Ureter (tissue), 1 donor: ENCODE results near the gene MUC6. TPM values are rescaled to one million over a fixed set of nuclear protein-coding genes. Genes with fewer than 3 reads are reported as not detected.
"Not testable (repeated sequence)": the region's sequence is repeated elsewhere in the genome, so short reads cannot be mapped to it uniquely, and the experiment has no call there.

Experiments
- DNase-seq: peaks from one replicate; pipeline ENCODE4 v3.0.0-alpha.2; 2020; ENCODE audit warnings: low spot score
- total RNA-seq: library from RNA; stranded (reverse); gene quantifications from one replicate; pipeline ENCODE4 v1.2.4, GENCODE V29; 2023
- donor health status: DM: yes; HTN: yes; CAD: no.

Gene MUC6
- total RNA-seq, 1 donor from 2014 or later = not detected

DNA sequence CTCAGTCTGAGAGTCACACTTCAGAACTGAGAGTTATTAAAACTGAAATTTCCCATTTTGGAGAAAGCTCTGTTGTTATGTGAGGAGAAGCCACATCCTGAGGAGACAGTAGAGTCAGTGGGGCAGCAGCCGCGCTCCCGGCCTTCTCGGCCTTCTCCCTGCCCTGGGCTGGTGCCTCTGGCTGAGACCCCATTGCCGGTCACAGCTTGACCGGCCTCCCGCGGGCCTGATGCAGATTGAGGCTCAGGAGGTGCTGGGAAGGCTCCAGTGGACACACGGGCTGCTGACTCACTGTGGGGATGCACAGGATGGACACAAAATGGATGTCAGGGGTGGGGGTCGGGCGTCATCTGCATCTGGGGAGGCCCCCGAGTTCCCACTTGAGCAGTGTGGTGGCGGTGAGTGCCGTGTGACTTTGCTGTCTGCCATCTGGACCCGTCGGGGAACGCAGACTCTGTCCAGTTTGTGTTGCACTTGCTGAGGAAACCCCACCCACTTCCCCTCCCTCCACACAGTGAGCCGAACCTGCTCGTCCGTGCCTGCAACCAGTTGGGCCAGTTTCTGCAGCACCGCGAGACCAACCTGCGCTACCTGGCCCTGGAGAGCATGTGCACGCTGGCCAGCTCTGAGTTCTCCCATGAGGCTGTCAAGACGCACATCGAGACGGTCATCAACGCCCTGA, 50.1 kb downstream of the MUC6 start:
- peak; percentile 87 for DNase-seq

DNA sequence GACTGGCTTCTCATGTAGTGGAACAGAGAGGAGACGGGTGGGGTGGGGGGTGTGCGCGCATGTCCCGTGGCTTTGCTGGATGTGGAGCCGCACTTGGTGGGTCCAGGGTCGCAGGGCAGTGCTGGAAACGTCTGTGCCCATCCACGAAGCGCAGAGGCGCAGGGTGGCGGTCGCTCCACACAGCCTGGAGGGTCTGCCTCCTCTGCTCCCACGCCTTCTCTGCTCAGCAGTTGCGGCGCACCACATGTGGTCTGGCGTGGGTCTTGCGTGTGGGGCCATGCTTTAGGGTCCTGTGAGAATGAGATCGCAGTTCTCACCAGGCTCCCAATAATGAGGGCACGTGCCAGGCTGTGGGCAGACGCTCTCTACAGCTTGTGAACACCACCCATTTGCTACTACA, 50.7 kb downstream of the MUC6 start:
- DNase-seq = no peak

DNA sequence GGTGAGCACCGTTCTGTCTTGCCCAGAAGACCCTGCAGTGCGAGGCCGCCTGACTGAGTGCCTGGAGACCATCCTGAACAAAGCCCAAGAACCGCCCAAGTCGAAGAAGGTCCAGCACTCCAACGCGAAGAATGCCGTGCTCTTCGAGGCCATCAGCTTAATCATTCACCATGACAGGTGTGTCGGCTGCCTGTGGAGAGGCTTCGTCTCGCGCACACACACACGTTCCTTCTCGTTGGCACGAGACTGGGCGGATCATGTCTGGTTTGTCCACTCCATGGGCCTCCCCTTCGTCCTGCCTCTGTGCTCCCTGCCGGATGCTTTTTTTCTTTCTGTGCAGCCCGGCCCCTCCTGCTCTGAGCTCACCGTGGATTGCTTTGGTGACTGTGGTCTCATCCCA, 51.1 kb downstream of the MUC6 start:
- DNase-seq = no peak

DNA sequence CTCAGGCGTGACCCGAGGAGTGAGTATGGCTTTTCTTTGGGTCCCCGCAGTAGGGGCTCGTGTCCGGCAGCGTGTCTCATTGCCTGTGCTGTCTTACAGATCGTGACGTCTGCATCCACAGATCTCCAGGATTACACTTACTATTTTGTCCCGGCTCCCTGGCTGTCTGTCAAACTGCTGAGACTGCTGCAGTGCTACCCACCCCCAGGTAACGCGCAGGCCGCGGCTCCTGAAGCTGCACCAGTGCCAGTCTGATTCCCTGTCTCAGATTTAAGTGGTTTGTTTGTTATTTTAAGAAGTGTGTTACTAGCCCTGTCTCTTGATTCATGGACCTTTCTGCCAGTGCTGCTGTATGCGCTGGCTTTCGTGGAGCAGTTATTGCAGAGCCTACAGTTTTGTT, 52.0 kb downstream of the MUC6 start:
- DNase-seq = no peak

DNA sequence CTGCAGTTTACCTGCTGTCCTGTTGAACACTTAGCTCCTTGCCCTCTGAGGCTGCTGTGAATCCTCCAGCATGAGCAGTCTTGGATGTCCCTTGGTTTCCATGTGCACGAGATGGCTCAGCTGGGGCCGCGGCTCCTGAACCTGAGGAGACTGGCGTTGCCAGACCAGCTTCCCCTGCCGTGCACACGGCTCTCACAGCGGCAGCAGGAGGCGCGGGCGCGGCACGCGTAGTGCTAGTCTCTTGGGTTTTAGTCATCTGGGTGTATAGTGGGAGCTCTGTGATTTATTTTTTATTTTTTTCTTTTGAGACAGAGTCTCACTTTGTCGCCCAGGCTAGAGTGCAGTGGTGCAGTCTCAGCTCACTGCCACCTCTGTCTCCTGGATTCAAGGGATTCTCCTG, 54.8 kb downstream of the MUC6 start:
- DNase-seq = no peak

DNA sequence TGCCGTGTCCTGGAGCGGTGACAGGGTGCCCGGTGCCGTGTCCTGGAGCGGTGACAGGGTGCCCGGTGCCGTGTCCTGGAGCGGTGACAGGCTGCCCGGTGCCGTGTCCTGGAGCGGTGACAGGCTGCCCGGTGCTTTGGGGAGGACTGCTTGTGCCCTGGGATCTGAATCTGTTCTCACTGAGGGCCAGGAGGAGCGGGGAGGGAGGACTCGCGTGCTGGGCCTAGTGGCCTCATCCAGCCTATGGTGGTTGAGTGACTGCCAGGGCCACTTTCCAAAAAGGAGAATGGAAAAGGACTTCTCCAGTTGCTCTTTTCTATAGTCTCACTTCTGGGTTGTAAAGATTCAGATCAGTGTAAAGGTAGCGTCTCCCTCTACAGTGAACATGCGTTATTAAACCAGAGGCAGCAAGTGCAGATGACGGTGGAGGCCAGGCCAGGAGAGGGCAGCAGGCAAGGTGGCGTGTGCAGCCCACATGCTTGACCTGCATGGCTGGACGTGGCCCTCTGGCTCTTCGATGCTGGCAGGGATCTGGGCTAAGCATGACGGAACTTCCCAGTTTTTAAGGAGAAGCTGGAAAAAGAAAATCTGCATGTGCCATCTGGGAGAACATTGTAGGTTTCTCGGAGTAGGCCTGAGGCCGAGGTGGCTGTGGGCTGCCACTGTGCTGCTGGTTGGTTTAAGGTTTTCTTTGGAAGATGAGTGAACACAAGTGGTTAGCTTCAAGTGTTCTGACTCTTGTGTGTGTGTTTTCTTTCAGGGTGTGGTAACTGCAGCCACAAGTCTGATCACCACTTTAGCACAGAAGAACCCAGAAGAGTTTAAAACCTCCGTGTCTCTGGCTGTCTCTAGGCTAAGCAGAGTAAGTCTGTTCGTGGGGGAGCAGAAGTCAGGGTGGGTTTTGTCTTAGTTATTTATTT, 55.8 kb downstream of the MUC6 start:
- no peak for DNase-seq

DNA sequence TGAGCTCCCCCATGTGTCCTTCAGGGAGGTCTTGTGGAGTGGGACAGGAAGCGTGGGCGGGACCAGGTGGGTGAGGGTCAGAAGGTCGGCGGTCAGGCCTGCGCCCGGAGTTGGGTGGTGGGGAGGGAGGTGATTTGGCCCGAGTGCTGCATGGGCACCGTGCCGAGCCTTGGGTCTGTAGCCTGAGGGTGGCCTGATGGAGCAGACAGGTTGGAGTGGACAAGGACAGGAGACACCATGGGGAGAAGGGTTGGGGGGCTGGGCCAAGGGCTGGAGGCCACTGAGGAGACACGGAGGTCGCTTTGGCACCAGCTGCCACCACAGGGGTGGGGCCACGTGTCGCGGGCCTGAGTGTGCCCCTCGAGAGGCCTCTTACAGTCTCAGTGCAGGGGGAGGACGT, 57.7 kb downstream of the MUC6 start:
- no peak for DNase-seq

DNA sequence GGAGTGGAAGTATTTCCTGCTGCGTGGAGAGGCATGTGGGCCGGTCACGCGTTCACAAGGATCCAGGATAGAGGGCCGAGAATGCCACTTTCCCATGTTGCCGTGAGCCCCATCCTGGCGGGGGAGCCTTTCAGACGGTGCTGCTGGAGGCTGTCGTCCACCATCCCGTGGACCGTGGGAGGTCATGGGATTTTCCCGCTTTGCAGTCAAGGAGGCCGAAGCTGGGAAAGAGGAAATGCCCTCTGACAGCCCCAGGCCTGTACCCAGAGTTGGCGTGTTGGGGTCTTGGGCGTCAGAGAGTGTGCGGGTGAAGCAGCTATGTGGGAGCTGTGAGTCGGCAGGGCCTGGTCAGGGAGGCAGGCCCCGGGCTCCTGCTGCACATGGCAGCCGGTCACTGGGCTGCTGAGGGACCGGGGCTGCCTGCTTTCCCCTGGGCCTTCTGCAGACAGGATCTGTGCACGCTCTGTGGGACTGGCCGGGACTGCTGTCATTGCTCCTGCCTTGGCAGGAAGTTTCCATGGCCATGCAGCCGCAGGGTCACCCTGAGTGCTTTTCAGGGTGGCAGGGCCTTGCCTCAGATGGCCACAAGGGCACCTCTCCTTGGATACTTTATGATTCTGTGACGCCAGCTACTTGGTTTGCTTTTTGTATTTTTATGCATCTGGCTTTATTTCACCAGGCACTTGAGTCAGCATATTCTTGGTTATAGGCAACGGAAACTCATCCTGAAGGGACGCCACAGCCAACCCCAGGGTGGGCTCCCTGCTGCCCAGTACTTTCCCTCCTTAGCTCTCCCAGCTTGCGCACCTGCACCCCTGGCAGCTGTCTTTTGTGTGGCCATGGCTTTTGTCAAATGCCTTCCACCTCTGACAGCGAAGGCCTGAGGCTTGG, 58.4 kb downstream of the MUC6 start:
- no peak for DNase-seq

DNA sequence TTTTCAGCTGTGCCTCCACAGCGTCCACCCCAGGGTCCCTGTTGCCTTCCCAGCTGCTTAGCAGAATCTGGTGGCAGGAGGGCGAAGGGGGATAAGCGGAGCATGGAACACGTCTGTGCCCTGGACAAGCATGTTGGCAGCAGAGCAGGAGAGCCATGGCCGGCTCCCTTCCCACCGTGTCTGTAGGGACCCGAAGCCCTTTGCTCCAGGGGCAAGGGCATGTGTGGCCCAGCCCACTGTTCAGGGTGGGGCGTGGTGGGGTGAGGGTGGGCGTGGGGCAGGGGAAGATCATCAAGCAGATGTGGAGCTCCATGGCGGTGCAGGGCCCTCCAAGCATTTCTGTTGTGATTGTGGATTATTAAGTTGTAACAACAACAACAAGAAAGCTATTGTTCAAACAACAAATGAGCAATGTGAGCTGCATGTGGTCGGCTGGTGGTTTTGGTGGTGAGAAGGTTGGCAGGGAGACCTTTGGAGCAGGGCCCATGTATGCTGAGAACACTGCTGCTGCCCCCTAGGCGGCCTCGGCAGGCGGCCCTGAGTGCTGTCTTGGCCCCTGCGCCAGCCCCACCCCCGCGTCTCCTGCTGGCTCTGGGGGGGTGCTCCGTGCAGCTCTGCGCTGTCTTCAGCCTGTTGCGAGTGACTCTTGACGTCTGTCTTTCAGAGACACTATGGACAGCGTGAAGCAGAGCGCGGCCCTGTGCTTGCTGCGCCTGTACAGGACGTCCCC, 59.9 kb downstream of the MUC6 start:
- no peak for DNase-seq

DNA sequence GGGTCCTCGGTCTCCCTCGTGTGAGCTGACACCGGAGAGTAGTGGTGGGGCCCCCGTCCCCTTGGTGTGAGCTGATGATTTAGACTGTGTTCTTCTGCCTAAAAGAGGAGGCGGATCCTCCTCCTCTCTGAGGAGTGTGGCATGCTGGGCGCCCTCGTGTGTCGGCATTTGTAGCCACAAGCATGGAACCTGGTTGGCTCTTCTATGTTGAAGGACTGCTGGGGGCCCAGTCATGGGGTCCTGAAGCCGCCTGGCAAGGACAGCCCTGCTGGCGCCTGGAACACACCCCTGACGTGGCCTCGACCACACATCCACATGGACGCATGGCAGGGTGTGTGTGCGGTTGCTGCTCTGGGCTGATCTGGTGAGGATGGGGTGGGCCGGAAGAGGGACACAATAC, 60.7 kb downstream of the MUC6 start:
- DNase-seq = no peak

DNA sequence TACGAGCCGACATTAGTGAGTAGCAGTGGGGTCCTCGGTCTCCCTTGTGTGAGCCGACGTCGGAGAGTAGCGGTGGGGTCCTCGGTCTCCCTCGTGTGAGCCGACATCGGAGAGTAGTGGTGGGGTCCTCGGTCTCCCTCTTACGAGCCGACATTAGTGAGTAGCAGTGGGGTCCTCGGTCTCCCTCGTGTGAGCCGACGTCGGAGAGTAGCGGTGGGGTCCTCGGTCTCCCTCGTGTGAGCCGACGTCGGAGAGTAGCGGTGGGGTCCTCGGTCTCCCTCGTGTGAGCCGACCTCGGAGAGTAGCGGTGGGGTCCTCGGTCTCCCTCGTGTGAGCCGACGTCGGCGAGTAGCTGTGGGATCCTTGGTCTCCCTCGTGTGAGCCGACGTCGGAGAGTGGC, 61.1 kb downstream of the MUC6 start:
- DNase-seq = not testable (repeated sequence)

DNA sequence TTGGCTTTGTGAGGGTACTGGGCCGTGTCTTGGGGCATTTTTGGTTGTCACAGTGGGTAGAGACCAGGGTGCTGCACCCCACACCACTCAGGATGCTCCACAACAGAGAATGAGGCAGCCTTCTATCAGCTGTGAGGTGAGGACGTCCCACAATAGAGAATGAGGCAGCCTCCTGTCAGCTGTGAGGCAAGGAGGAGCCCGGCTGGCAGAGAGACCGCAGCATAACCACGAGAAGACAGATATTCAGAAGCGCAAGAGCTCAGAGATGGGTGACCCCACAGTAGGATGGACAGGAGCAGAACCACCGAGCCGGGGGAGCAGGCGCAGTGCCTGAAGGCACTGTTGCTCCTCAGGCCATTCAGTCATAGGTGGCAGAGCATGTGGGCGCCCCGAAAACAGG, 63.3 kb downstream of the MUC6 start:
- DNase-seq = no peak

DNA sequence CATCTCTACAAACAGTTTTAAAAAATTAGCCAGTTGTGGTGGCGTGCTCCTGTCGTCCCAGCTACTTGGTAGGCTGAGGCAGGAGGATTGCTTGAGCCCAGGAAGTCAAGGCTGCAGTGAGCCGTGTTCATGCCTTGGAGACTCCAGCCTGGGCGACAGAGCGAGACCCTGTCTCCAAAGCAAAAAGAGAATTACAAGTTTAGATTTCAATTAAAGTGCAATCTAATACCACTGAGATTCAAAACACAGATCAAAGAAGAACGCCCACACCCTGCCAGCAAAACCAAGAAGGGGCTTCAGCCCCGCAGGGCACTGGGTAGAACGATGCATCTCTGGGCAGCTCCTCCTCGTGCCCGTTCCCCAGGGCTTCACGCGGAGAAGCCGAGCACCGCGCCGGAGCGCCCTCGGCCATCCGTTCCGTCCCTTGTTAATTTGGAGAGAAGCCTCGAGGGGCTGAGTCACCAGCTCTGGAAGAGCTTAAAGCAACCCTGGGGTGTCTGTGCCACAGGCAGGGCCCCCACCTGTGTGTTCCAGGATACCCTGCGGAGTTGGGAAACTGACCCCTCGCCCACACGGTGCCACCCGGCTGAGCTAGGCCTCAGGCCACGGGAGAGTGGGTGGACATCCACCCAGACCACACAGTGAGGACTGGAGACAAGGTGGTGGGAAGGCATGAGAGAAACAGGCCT, 63.9 kb downstream of the MUC6 start:
- DNase-seq = no peak

DNA sequence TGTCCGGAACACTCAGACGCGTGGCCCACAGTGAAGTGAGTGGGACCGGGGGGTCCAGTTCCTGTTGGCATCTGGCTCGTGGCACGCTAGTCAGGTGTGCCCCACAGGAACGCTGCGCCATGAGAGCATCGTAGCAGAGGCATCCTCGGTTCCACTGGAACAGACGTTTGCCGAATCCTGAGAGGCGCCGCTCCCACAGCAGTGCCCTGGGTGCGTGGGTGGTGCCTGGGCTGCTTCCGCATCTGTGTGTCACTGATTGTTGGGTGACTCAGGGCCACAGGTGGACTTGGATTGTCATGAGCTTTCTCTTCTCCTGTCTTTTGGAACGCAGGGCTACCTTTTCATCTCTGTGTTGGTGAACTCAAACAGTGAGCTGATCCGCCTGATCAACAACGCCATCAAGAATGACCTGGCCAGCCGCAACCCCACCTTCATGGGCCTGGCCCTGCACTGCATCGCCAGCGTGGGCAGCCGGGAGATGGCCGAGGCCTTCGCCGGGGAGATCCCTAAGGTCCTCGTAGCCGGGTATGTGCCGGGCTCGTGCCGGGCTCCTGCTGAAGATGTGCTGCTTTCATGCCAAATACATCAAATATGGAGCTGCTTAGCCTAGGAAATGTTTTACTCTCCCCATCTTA, 64.7 kb downstream of the MUC6 start:
- DNase-seq = no peak

DNA sequence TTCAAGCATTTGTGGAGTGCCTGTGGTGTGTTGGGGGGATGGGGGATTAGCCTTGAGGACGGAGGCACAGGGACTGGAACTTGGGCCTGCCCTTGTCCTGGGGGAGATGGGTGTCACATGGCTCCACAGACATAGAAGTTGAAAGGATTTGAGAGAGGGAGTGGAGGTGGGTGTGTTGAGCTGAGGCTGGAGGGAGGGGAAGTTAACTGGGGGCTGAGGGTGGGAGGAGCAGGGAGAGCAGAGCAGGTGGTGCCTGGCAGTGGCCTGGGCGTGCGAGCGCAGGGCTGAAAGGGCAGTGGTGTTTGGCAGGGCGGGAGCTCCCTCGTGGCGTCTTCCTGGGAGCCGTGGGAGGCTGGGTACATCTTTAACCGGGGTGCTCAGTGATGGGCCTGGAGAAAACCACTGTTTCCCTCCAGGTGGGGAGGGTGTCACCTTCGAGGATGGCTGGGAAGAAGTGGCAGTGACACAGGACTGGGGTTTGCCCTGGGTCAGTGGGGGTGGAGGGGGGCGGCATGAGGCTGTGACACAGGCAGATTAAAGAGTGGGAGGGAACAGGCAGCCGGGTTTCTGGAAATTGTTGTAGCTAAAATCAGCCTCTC, 65.3 kb downstream of the MUC6 start:
- DNase-seq = no peak

DNA sequence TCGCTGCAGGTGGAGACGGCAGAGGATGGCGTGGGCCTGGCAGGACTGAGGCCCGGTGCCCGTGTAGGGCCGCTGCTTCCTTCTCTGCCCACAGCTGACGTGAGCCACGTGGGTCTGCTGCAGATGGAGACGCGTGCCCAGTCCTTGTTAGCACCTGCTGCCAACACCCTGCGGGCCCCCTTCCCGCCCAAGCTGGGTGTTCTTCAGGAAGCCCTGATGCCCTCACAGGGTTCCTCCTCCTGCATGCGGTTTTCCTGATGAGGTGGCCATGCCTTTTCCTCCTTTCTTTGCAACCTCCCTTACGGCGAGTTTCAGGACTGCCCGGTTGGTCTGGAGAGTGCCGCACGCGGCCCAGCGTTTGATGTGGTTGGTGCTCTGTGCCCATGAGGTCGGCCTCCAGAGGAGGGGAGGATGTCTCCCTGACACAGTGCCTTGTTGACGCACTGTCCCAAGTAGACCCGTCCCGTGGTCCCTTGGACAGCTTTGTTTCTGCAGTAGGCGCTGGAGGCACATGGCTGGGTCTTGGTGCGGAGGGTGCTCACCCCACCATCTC, 66.1 kb downstream of the MUC6 start:
- no peak for DNase-seq

DNA sequence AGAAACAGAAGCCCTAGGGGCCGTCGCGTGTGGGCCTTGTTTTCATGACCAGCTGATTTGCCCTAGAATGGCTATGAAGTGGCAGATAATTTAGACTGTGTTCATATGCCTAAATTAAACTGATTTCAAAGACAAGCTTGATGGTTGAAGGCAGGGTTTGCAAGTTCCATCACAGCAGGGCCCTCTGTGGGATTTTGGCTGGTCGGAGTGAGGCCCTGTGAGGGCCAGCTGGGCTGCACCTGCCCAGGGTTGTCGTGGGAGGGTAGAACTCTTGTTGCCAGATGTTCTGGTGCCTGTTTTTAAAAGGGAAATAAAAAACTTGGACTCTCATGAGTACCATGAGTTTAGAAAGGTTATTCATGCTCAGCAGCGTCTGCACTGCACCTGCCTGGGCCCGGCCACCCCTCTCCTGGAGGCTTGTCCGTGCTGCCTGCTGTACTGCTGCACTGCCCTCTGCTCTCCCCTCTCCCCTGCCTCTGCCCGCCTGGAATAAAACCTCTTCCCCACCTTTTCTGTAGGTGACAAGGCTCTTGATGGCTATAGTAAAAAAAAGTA, 66.8 kb downstream of the MUC6 start:
- no peak for DNase-seq

DNA sequence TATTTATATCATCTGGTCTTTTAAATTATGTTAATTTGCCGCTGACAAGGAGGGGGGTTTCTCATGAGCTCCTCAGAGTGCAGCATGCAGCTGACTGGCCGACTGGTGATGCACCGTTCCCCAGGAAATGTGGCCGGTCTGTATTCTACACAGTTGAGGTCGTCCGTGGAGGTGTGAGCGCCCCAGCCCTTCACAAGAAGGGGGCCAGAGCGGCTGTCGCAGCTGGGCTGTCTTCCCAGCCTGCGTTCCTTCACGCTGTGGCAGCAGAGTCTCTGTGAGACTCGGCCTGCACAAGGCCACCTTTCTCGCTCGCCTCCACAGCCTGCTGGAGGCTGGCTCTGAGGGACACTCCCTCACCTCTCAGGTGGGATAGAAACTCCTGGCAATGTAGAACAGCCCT, 67.7 kb downstream of the MUC6 start:
- no peak for DNase-seq

DNA sequence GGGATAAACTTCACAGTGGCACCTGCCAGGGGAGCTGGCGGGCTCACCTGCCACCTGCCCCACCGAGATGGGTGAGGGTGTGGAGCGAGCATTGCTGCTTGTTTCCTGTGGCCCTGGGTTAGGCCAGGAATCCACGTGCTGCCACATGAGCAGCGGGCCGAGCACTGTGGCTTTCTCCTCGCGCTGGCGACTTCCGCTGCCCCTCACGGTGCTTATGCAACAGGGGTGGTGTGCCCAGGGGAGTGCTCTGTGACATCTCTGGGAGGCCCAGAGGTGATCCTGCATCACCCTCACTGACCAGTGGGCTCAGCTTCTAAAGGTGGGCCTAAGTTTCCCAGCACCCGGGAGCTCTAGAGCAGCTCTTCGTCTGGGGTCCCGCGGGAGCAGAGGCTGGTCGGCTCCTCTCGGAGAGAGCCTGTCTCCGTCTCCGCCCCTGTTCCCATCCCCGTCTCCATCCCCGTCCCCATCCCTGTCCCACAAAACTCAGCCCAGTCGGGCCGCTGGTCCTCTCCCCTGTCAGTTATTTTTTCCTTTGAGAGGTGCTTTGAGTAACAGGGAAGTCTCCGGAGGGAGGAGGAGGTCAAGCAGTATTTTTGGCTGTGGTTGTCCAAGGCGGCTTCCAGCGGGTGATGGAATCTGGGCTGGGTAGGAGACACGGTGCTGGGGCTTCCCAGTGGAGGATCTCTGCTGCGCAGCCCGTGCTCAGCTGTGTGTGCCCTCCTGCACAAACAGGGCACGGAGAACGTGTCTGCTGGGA, 68.3 kb downstream of the MUC6 start:
- DNase-seq = no peak
